Adipose tissue (tissue), 3 donors: ENCODE data around the gene KLF5. TPM values are rescaled to one million over a fixed set of nuclear protein-coding genes. Genes with fewer than 3 reads are reported as not detected.

Experiments used
- H3K27ac ChIP-seq: one replicate; pipeline ENCODE4 v1.5.1; 2013; ENCODE audit warnings: low read depth, low read length
- WGBS, 3 donors: extraction: QIAGEN DNeasy Blood & Tissue Kit; methylation state at CpG; one replicate each; pipeline ENCODE4 v1.1.7; 2013; 5-methylcytosine and 5-hydroxymethylcytosine counted together
- polyA plus RNA-seq, 3 donors: library from polyadenylated mRNA; stranded (reverse); fragments of 200-250 nt; gene quantifications; one replicate each; pipeline ENCODE4 v1.2.3, GENCODE V29; 2013
- donor health status: healthy with polysubstance abuse.
- donor health status: Bipolar disorder and iron deficiency.
- donor health status: healthy.

The KLF5 gene
- polyA plus RNA-seq, 3 donors: 3.3 to 6.4 (median 3.5) TPM

GRCh38 chr13:73107970-73108369, 49.2 kb downstream of the KLF5 start:
- no peak overlapping the region for H3K27ac ChIP-seq
- WGBS, 3 donors: 48 to 75% (median 54%) methylated on average over 8 of the region's 8 CpGs

- WGBS, 3 donors: 91 to 97% (median 91%) methylated on average over 11 of the region's 11 CpGs
- H3K27ac ChIP-seq: no peak overlapping the region
Measured at GRCh38 chr13:73109288-73109899, 50.6 kb downstream of the KLF5 start.

- no peak overlapping the region for H3K27ac ChIP-seq
- WGBS, 3 donors: 78 to 91% (median 83%) methylated on average over 3 of the region's 3 CpGs
Measured at GRCh38 chr13:73109969-73110368, 51.2 kb downstream of the KLF5 start.

GRCh38 chr13:73110814-73111213, 52.0 kb downstream of the KLF5 start:
- no peak overlapping the region for H3K27ac ChIP-seq

GRCh38 chr13:73111331-73111730, 52.5 kb downstream of the KLF5 start:
- 57 to 75% (median 67%) methylated on average over 3 of the region's 3 CpGs for WGBS, 3 donors
- no peak overlapping the region for H3K27ac ChIP-seq

More at GRCh38 chr13:73110814-73111213, 52.0 kb downstream of the KLF5 start:
- WGBS, 3 donors: 82 to 90% (median 89%) methylated on average over 5 of the region's 5 CpGs

- no peak overlapping the region for H3K27ac ChIP-seq
- WGBS, 3 donors: 91 to 98% (median 95%) methylated on average over 3 of the region's 3 CpGs
Measured at GRCh38 chr13:73119612-73120011, 60.8 kb downstream of the KLF5 start.
